Activated naive CD4-positive, alpha-beta T cell treated with anti-CD3 and anti-CD28 coated beads, Interleukin-2, amount 10 ng/mL, durations not matched to agents 7 days and 5 days (primary cell): ENCODE data around the gene ARTN.

ENCODE experiments used
- CTCF ChIA-PET: fragments of 350-600 bp; sonication (Branson Sonifier 250); formaldehyde crosslinking; loops from one replicate; lab custom pipeline; 2021; ENCODE audit warnings: antibody characterized with exemption; lab: Charles Lee
- DNase-seq: peaks from one replicate; pipeline ENCODE4 v3.0.0-alpha.2; 2020
- H3K27ac Mint-ChIP-seq: one replicate; pipeline ENCODE4 v1.8.0; 2021; ENCODE audit warnings: mild to moderate bottlenecking, moderate library complexity, mixed read lengths
- H3K27me3 Mint-ChIP-seq: one replicate; pipeline ENCODE4 v1.8.0; 2021; ENCODE audit warnings: mild to moderate bottlenecking, mixed read lengths
- H3K36me3 Mint-ChIP-seq: one replicate; pipeline ENCODE4 v1.8.0; 2021; ENCODE audit warnings: mixed read lengths
- H3K4me1 Mint-ChIP-seq: one replicate; pipeline ENCODE4 v1.8.0; 2021; ENCODE audit warnings: mixed read lengths
- H3K4me3 Mint-ChIP-seq: one replicate; pipeline ENCODE4 v1.8.0; 2021; ENCODE audit warnings: mild to moderate bottlenecking, moderate library complexity, mixed read lengths
- H3K9me3 Mint-ChIP-seq: one replicate; pipeline ENCODE4 v1.8.0; 2021; ENCODE audit warnings: mixed read lengths

Gene ARTN

DNA sequence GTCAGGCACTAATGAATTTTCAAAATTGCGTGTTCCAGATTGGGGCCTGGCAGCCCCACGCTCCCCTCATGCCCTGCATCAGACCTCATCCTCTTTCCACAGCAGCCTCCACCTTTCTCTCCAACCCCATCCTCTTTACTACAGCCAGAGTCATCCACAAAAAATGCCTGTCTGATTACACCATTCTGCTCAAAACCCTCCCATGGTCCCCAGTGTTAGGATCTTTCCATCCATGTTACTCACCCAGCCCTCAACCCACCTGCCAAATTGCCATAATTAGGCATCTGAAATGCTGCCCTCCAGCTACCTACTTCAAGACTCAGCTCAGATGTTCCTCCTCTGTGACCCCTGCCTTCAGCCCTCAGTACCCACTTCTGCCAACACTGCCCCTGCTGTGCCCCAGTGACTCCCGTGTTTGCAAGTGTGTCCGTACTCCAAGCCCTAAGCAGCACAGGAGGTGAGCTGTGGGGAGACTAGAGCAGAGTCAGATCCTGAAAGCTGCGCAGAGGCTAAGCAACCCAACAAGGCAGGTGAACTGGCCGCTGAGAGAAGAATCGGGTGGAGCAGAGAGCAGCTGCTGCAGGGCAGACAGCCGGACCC is 715 bp upstream of the ARTN start:
- CTCF ChIA-PET, result interaction anchor here (0.8 to 13.7 kb wide), 11 partner anchors 8 to 409 kb away, joined by 3 to 452 read pairs (median 4); partner anchors contain the start of gene IPO13
- Mint-ChIP-seq H3K4me3 (no peak overlapping the region), H3K36me3 (no peaks in the 10 kb centered on the region), H3K27me3 (peaks cover 55% of the 10 kb centered on the region), H3K27ac (no peak overlapping the region), H3K4me1 (peaks cover 14% of the 10 kb centered on the region), H3K9me3 (no peaks in the 10 kb centered on the region)
- no peak for DNase-seq

DNA sequence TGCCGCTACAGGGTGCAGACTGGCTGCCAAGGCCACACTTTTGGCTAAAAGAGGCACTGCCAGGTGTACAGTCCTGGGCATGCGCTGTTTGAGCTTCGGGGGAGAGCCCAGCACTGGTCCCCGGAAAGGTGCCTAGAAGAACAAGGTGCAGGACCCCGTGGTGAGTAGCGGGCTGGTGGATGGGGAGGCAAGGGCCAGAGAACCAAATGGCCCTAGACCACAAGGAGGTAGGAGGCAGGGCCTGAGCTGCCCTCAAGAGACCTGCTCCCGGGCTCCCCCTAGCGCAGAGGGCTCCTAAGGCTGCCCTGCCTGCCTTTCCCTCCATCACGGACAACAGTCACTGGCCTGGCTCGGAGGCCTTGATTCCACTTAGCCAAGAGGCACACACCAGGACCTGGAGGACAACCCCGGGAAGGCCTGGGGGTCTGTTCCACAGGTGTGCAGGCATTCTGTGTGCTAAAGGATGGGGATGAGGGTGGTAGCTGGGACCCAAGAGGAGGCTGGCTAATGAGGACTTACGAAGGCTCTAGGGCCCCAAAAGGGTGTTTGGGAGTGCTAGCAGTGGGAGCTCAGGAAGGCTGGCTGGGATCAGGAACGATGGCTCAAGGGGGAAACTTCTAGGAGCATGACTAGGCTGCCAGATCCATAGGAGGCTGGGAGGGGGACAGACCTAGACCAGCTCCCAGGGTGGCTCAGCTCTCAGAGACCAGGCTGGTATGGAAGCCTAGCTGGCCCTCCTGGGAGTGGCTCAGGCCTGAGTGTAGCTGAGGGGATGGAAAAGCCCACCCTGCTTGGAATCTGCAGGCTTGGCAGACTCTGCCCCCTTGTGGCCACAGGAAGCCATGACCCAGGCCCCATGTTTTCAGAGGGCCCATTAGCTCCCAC is 742 bp downstream of the ARTN start:
- no peak overlapping the region for H3K27ac Mint-ChIP-seq
- peak; percentile 70 for DNase-seq
- H3K27me3 Mint-ChIP-seq, result peaks cover 55% of the 10 kb centered on the region

DNA sequence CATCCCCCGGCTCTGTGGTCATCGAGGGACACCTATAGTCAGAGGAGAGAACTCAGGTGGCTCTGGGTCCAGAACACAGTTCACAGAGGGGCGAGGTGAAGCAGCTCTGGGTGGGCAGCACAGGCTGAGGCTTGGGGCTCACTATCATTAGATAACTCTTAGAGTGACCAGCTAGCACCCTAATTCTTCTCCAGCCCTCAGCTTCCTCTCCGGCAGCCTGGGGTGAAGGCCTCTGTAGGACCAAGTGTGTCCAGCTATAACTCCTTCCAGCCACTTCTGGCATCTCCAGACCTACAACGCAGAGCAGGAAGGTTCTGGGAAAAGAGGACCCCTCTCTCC is 1.4 kb downstream of the ARTN start:
- H3K9me3 Mint-ChIP-seq, result no peaks in the 10 kb centered on the region
- DNase-seq, result no peak
- no peak overlapping the region for H3K27ac Mint-ChIP-seq
- H3K27me3 Mint-ChIP-seq, result peaks cover 55% of the 10 kb centered on the region
- H3K36me3 Mint-ChIP-seq, result no peaks in the 10 kb centered on the region
- H3K4me3 Mint-ChIP-seq, result no peak overlapping the region
- CTCF ChIA-PET, result interaction anchor here (0.6 to 13.7 kb wide), 69 partner anchors 10 to 708 kb away, joined by 3 to 452 read pairs (median 4); partner anchors contain the start of genes ATP6V0B, DPH2, IPO13 and PTPRF
- H3K4me1 Mint-ChIP-seq, result peaks cover 16% of the 10 kb centered on the region

More for the DNA sequence above, 742 bp downstream of the ARTN start:
- Mint-ChIP-seq H3K4me1 (peaks cover 14% of the 10 kb centered on the region), H3K4me3 (no peak overlapping the region), H3K36me3 (no peaks in the 10 kb centered on the region), H3K9me3 (no peaks in the 10 kb centered on the region)
- CTCF ChIA-PET, result interaction anchor here (0.6 to 13.7 kb wide), 78 partner anchors 9 to 707 kb away, joined by 3 to 452 read pairs (median 4); partner anchors contain the start of genes ATP6V0B, DPH2, IPO13 and PTPRF

GRCh38 chr1:43935711-43936427 is 2.3 kb downstream of the ARTN start:
- CTCF ChIA-PET, result interaction anchor here (0.9 to 13.7 kb wide), 33 partner anchors 11 to 709 kb away, joined by 3 to 452 read pairs (median 5); partner anchors contain the start of genes ATP6V0B, IPO13 and PTPRF
- Mint-ChIP-seq H3K27me3 (peaks cover 55% of the 10 kb centered on the region), H3K27ac (no peak overlapping the region), H3K4me1 (peaks cover 16% of the 10 kb centered on the region), H3K9me3 (no peaks in the 10 kb centered on the region), H3K4me3 (no peak overlapping the region), H3K36me3 (no peaks in the 10 kb centered on the region)
- no peak for DNase-seq

DNA sequence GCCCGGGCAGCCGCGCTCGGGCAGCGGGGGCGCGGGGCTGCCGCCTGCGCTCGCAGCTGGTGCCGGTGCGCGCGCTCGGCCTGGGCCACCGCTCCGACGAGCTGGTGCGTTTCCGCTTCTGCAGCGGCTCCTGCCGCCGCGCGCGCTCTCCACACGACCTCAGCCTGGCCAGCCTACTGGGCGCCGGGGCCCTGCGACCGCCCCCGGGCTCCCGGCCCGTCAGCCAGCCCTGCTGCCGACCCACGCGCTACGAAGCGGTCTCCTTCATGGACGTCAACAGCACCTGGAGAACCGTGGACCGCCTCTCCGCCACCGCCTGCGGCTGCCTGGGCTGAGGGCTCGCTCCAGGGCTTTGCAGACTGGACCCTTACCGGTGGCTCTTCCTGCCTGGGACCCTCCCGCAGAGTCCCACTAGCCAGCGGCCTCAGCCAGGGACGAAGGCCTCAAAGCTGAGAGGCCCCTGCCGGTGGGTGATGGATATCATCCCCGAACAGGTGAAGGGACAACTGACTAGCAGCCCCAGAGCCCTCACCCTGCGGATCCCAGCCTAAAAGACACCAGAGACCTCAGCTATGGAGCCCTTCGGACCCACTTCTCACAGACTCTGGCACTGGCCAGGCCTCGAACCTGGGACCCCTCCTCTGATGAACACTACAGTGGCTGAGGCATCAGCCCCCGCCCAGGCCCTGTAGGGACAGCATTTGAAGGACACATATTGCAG is 3.0 kb downstream of the ARTN start:
- Mint-ChIP-seq H3K27me3 (peaks cover 55% of the 10 kb centered on the region), H3K27ac (no peak overlapping the region), H3K4me3 (peak overlapping the region; percentile 54), H3K9me3 (no peaks in the 10 kb centered on the region), H3K4me1 (peaks cover 16% of the 10 kb centered on the region), H3K36me3 (no peaks in the 10 kb centered on the region)
- DNase-seq, result peak; percentile 38
- CTCF ChIA-PET, result interaction anchor here (0.9 to 13.7 kb wide), 4 partner anchors 10 to 171 kb away, joined by 4 to 452 read pairs (median 62); partner anchors contain the start of gene IPO13

DNA sequence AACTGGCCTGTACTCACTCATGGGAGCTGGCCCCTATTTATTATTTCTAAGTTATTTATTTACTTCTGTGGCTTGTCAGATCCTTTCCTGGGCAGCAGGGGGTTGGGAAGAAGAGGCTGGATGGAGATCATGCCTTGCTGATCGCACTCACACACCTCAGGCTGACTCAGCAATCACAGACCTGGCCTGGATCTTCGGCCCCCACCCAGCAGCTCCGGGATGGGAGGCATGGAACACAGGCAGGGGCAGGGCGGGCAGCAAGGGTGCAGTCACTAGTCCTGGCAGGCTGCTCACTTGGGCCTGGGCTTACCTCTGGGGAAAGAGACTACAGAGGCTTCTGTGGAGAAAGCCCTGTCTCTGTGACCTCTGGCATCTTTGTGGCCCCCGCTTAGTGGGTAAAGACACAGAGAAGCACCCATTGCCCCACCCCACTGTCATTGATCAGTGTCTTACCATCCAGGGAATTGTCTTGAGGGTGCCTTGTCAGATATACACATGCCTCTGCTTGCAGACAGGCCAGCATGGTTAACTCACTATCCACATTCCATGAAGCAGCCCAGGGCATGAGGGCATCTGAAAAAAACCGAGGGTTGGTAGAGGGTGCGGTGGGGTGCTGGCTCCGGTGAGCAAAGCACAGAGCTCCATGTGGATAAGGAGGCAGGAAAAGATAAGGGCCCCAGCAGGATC is 3.7 kb downstream of the ARTN start:
- no peak overlapping the region for H3K4me3 Mint-ChIP-seq
- H3K4me1 Mint-ChIP-seq, result peaks cover 16% of the 10 kb centered on the region
- DNase-seq, result no peak
- no peaks in the 10 kb centered on the region for H3K9me3 Mint-ChIP-seq
- CTCF ChIA-PET, result interaction anchor here (6.3 to 13.7 kb wide), 2 partner anchors 10 to 172 kb away, joined by 105 to 452 read pairs; partner anchors contain the start of gene IPO13
- H3K27me3 Mint-ChIP-seq, result peaks cover 51% of the 10 kb centered on the region
- no peaks in the 10 kb centered on the region for H3K36me3 Mint-ChIP-seq
- H3K27ac Mint-ChIP-seq, result no peak overlapping the region

DNA sequence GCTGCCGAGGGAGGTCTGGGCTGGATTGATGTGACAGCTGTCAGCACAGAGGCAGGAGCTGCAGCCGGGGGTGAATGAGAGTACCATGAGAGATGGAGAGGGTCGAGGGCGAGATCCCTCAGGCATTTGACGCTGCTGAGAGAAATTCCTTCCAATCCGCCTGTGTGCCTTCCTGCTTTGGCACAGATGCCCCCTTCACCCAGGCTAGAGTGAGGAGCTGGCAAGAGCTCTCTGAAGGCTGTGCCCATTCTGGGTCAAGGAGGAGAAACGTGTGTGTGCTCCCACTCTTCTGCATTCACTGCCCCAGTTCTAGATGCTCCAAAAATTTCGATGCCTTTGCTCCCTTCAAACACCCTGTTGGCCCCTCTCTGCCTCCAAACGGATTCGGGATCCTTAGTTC is 4.8 kb downstream of the ARTN start:
- DNase-seq, result no peak
- Mint-ChIP-seq H3K4me3 (no peak overlapping the region), H3K36me3 (no peaks in the 10 kb centered on the region), H3K4me1 (peaks cover 15% of the 10 kb centered on the region), H3K27me3 (peaks cover 41% of the 10 kb centered on the region), H3K9me3 (no peaks in the 10 kb centered on the region), H3K27ac (no peak overlapping the region)
- CTCF ChIA-PET, result interaction anchor here (13.7 kb wide), 1 partner anchor 173 kb away, joined by 452 read pairs; no protein-coding TSS in a partner anchor

DNA sequence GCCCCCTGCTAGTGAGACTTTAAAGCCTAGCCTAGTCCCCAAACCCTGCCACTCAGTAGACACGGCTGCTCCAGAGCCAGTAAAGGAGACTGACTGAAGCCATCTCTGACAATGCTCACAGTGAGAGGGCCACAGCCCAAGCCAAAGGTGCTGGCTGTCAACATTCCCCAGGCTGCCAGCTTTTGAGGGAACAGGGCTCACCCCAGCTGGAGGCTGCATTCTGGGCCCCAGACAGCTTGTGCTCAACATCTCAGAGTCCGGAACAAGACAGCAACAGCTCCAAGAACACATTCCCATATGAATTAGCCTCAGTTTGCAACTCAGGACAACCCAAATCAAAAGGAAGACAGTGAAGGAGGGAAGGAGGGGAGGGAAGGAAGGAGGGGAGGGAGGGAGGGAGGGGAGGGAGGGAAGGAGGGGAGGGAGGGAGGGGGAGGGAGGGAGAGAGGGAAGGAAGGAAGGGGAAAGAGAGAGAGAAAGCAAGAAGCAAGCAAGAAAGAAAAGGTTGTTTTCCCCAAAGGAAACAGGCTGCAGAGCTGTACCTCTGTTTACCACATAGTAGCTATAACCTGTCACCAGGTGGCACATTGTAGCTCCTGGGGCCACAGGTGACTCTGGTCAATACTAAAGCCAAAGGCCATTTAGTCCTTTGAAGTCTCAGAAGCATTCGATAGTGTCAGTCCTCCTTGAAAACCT is 5.4 kb downstream of the ARTN start:
- H3K4me1 Mint-ChIP-seq, result peaks cover 12% of the 10 kb centered on the region
- H3K27me3 Mint-ChIP-seq, result peaks cover 34% of the 10 kb centered on the region
- CTCF ChIA-PET, result interaction anchor here (13.7 kb wide), 1 partner anchor 174 kb away, joined by 452 read pairs; no protein-coding TSS in a partner anchor
- no peak overlapping the region for H3K27ac Mint-ChIP-seq
- no peak overlapping the region for H3K4me3 Mint-ChIP-seq
- no peak for DNase-seq
- no peaks in the 10 kb centered on the region for H3K36me3 Mint-ChIP-seq
- no peaks in the 10 kb centered on the region for H3K9me3 Mint-ChIP-seq

GRCh38 chr1:43942411-43942810 is 8.8 kb downstream of the ARTN start:
- no peak overlapping the region for H3K27ac Mint-ChIP-seq
- H3K27me3 Mint-ChIP-seq, result peaks cover 3% of the 10 kb centered on the region
- H3K4me1 Mint-ChIP-seq, result peaks cover 28% of the 10 kb centered on the region
- DNase-seq, result no peak
- CTCF ChIA-PET, result interaction anchor here (4.9 to 9.3 kb wide), 2 partner anchors 8 to 178 kb away, joined by 43 to 105 read pairs; partner anchors contain the start of gene ARTN
- no peak overlapping the region for H3K4me3 Mint-ChIP-seq
- H3K9me3 Mint-ChIP-seq, result no peaks in the 10 kb centered on the region
- peaks cover 2% of the 10 kb centered on the region for H3K36me3 Mint-ChIP-seq

- Mint-ChIP-seq H3K27ac (no peak overlapping the region), H3K36me3 (peaks cover 7% of the 10 kb centered on the region), H3K4me1 (peaks cover 43% of the 10 kb centered on the region), H3K27me3 (no peaks in the 10 kb centered on the region), H3K9me3 (no peaks in the 10 kb centered on the region), H3K4me3 (peak overlapping the region; percentile 92)
- CTCF ChIA-PET, result interaction anchor here (2.2 to 9.3 kb wide), 3 partner anchors 10 to 181 kb away, joined by 10 to 105 read pairs (median 43); partner anchors contain the start of gene ARTN
- DNase-seq, result no peak
These were observed 11.3 kb downstream of the ARTN start for GRCh38 chr1:43944860-43945259.

DNA sequence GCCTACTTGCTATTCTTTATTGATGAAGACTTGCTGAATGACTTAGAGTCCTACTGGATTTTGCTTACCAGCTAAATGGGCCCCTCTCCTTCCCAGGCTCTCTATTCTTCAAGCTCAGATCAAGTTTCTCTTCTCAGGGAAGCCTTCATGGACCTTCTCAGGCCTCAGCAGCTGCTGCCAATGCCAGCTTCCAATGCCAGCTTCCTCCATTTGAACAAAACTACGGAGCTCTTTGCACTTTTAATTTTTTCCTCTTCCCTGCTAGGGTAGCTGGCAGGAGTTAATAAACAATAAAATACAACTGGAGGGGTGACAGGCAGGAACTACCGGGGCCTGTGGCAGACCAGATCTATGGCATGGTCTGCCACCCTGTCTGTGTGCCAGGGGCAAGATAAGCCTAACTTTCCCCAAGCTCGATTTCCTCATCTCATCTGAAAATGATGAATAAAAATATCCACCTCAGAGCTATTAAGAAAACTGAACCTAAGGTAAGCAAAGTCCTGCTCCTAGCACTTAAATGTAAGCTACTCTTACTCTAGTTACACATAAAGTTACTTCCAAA is 12.2 kb downstream of the ARTN start:
- H3K4me1 Mint-ChIP-seq, result peaks cover 48% of the 10 kb centered on the region
- DNase-seq, result no peak
- H3K9me3 Mint-ChIP-seq, result no peaks in the 10 kb centered on the region
- peaks cover 12% of the 10 kb centered on the region for H3K36me3 Mint-ChIP-seq
- CTCF ChIA-PET, result interaction anchor here (1.3 to 9.3 kb wide), 6 partner anchors 11 to 181 kb away, joined by 3 to 105 read pairs (median 7); partner anchors contain the start of gene ARTN
- peak overlapping the region; percentile 92 for H3K4me3 Mint-ChIP-seq
- no peaks in the 10 kb centered on the region for H3K27me3 Mint-ChIP-seq
- H3K27ac Mint-ChIP-seq, result peak overlapping the region; percentile 91
